Brain microvascular endothelial cell (primary cell): Measurements from ENCODE around the gene USP9X.
"Not testable (repeated sequence)": the region's sequence is repeated elsewhere in the genome, so short reads cannot be mapped to it uniquely, and the experiment has no call there.

Source experiments
- DNase-seq: peaks from one replicate; pipeline ENCODE4 v3.0.0-alpha.2; 2020
- H3K27ac ChIP-seq: fragments of 250-450 bp; sonication (Bioruptor Pico); 2 replicates; pipeline ENCODE4 v1.5.1; 2020; ENCODE audit warnings: mild to moderate bottlenecking, moderate library complexity
- H3K27me3 ChIP-seq: fragments of 250-450 bp; sonication (Bioruptor Pico); replicated peaks from 2 replicates; pipeline ENCODE4 v1.5.1; 2020; ENCODE audit warnings: mild to moderate bottlenecking
- H3K36me3 ChIP-seq: fragments of 250-450 bp; sonication (Bioruptor Pico); replicated peaks from 2 replicates; pipeline ENCODE4 v1.5.1; 2020; ENCODE audit warnings: mild to moderate bottlenecking
- H3K4me3 ChIP-seq: 2 replicates; pipeline ENCODE4 v1.5.1; 2011; ENCODE audit warnings: low read depth, mild to moderate bottlenecking, control low read depth, low read length, moderate library complexity
- in situ Hi-C: cut with HindIII; loops from 2 replicates; pipeline ENCODE4 v1.10.0; 2017; ENCODE audit warnings: low sequenced_read_pairs, low pct_ligation_motif_present
- TF ChIP-seq, protein P1 (sequence below): IDR thresholded peaks from 2 replicates; pipeline ENCODE4 v1.5.1; 2011; ENCODE audit warnings: low read depth, mild to moderate bottlenecking, moderate library complexity, low read length, control low read depth, inconsistent platforms; ENCODE audit errors: missing control alignments

USP9X gene

GRCh38 chrX:41045960-41046567, 39.2 kb upstream of the USP9X start:
- Histone ChIP-seq H3K27me3 (no peaks in the 10 kb centered on the region), H3K36me3 (no peaks in the 10 kb centered on the region), H3K4me3 (no peak overlapping the region), H3K27ac (no peak overlapping the region)
- DNase-seq = no peak
- in situ Hi-C loops = no loop called here
- TF ChIP-seq, protein P1, sequence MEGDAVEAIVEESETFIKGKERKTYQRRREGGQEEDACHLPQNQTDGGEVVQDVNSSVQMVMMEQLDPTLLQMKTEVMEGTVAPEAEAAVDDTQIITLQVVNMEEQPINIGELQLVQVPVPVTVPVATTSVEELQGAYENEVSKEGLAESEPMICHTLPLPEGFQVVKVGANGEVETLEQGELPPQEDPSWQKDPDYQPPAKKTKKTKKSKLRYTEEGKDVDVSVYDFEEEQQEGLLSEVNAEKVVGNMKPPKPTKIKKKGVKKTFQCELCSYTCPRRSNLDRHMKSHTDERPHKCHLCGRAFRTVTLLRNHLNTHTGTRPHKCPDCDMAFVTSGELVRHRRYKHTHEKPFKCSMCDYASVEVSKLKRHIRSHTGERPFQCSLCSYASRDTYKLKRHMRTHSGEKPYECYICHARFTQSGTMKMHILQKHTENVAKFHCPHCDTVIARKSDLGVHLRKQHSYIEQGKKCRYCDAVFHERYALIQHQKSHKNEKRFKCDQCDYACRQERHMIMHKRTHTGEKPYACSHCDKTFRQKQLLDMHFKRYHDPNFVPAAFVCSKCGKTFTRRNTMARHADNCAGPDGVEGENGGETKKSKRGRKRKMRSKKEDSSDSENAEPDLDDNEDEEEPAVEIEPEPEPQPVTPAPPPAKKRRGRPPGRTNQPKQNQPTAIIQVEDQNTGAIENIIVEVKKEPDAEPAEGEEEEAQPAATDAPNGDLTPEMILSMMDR = no peak

DNA sequence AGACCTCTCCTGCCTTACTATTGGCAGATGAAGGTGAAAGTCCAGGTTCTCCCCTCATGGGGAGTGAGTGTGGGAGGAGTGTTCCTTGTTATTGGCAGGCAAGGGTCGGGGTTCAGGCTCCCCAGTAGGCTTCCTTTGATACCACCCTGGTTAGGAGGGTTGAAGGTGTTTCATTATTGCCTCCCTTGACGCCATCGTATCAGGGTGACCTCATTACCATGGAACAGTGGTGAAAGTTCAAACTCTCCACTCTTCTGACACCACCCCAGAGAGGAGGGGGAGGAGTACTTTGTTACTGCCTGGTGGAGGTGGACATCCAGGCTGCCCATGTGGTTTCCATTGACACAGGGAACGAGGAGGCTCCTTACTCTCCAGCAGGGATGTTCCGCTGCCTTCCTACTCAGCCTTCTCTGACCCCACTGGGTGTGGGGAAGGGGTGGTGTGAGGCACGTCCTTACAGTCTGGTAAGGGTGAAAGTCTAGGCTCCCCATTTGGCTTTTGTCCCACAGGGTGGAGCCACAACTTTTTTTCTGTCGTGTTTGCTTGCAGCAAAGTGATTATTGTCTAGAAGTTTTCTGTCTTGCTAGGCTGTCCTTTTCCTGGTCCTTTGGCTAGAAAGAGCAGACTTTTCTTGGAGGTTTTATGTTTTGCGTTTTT, 37.2 kb upstream of the USP9X start:
- Histone ChIP-seq H3K27ac (no peak overlapping the region), H3K27me3 (no peaks in the 10 kb centered on the region), H3K4me3 (no peak overlapping the region), H3K36me3 (no peaks in the 10 kb centered on the region)
- in situ Hi-C loops = no loop called here
- no peak for DNase-seq
- TF ChIP-seq, protein P1 = no peak

GRCh38 chrX:41050359-41050758, 34.9 kb upstream of the USP9X start:
- no peak overlapping the region for H3K27ac ChIP-seq
- TF ChIP-seq, protein P1 = no peak
- DNase-seq = no peak
- in situ Hi-C loops = no loop called here
- H3K36me3 ChIP-seq = no peaks in the 10 kb centered on the region
- no peak overlapping the region for H3K4me3 ChIP-seq
- H3K27me3 ChIP-seq = no peaks in the 10 kb centered on the region

- TF ChIP-seq, protein P1 = no peak
- in situ Hi-C loops = no loop called here
These were observed 34.0 kb upstream of the USP9X start for GRCh38 chrX:41051288-41051687.

GRCh38 chrX:41055740-41056139, 29.5 kb upstream of the USP9X start:
- in situ Hi-C loops = no loop called here
- Histone ChIP-seq H3K4me3 (no peak overlapping the region), H3K36me3 (no peaks in the 10 kb centered on the region), H3K27ac (no peak overlapping the region), H3K27me3 (no peaks in the 10 kb centered on the region)
- TF ChIP-seq, protein P1 = no peak
- no peak for DNase-seq

More at GRCh38 chrX:41051288-41051687, 34.0 kb upstream of the USP9X start:
- Histone ChIP-seq H3K27ac (no peak overlapping the region), H3K36me3 (no peaks in the 10 kb centered on the region), H3K27me3 (no peaks in the 10 kb centered on the region), H3K4me3 (no peak overlapping the region)
- DNase-seq = no peak

DNA sequence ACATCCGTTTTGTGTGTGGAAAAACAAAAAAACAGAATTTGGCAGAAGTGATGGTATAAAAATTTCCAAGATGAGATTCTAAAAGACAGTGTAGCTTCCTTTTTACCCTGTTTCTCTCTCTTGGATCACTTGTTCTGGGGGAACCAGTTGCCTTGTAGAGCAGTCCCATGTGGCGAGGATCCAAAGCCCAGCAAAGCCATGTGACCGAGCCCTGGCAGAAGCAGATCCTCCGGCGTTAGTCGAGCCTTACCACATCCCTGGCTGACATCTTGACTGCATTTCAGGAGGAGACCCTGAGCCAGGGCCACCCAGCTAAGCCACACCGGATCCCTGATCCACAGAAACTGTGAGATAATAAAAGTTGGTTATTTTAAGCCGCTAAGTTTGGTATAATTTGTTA, 22.0 kb upstream of the USP9X start:
- H3K27ac ChIP-seq, H3K27me3 ChIP-seq, H3K4me3 ChIP-seq, H3K36me3 ChIP-seq, DNase-seq, in situ Hi-C loops: not testable (repeated sequence)
